NCI-H460 (cell line): ENCODE measurements around the gene MRPL19. TPM values are rescaled to one million over a fixed set of nuclear protein-coding genes. Genes with fewer than 3 reads are reported as not detected.
"Not testable (repeated sequence)": the region's sequence is repeated elsewhere in the genome, so short reads cannot be mapped to it uniquely, and the experiment has no call there.

Experiments used
- DNase-seq: peaks from one replicate; pipeline ENCODE4 v3.0.0-alpha.2; 2016; ENCODE audit warnings: low read depth; ENCODE audit errors: extremely low read depth
- total RNA-seq: library from RNA; depleted of rRNA; stranded (reverse); fragments of >200 nt; shearing (Covaris generic); gene quantifications from 2 replicates; pipeline ENCODE4 v1.2.3, GENCODE V29; 2014

Gene MRPL19
- total RNA-seq, 1 experiment from 2014 or later: 90.1 TPM

DNA sequence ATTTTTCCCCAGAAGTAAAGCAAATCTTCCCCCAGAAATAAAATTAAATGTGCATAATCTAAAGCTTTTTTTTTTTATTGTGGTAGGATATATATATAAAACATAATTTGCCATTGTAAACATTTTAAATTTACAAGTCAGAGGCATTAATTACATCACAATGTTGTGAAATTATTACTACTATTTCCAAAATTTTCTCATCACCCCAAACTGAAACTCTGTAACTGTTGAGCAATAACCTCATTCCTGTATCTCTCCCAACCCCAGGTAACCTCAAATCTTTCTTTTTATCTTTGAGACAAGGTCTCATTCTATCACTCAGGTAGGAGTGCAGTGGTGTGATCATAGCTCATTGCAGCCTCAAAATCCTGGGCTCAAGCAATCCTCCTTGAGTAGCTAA, 11.2 kb downstream of the MRPL19 start:
- no peak for DNase-seq

DNA sequence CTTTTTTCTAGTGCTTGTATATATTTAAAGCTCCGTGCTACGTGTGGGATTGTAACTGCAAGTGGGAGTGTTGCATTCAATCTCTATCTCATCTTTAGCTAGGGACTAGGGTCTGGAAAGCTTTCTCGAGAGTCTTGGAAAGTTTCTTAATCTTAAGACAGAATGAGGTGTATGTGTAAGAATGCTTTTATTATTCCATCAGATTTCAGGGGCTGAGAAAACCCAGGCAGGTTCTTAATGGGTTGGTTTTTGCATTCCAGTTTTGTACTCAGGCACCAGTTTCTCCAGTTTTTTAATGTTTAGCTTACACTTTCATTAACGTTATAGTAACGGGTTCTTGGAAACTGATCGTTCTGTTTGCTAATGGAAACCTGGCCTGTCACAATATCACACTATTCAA, 20.3 kb downstream of the MRPL19 start:
- no peak for DNase-seq

DNA sequence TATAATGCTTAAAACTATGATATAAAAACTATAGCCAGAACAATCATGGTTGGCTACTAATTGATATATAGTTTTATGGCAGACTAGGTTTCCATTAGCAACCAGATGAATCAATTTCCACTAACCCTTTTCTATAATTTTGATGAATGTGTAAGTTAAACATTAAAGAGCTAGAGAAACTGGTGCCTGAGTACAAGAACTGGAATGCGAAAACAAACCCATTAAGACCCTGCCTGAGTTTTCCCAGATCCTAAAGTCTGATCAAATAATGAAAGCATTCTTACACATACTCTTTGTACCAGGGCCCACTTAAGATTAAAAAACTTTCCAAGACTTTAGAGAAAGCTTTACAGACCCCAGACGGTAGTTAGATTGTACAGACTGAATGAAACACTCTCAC, 21.3 kb downstream of the MRPL19 start:
- DNase-seq: no peak

DNA sequence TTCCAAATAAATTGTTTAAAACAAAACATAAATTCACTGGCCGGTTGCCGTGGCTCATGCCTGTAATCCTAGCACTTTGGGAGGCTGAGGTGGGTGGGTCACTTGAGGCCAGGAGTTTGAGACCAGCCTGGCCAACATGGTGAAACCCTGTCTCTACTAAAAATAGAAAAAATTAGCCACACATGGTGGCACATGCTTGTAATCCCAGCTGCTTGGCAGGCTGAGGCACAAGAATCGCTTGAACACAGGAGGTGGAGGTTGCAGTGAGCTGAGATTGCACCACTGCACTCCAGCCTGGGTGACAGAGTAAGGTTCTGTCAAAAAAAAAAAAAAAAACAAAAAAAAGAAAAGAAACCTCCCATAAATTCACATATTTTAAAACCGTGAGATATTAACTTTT, 28.8 kb downstream of the MRPL19 start:
- DNase-seq: not testable (repeated sequence)

DNA sequence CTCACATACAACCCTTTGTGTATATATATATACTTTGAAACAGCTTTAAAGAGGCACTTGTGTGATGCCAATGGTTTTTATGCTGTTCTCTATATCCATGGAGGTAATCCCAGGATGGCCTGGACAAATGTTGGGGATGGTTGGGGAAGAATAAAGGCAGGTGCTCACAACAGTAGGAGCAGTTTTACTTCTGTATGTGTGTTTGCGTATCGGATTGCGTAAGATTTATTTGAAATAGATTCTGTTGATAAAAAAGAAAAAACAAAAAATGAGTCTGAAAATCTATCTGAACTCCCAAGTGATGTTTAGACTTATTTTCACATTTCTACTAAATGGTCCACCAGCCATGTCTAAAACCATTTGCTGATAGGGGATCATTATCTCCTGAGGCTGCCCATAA, 29.3 kb downstream of the MRPL19 start:
- DNase-seq: no peak

DNA sequence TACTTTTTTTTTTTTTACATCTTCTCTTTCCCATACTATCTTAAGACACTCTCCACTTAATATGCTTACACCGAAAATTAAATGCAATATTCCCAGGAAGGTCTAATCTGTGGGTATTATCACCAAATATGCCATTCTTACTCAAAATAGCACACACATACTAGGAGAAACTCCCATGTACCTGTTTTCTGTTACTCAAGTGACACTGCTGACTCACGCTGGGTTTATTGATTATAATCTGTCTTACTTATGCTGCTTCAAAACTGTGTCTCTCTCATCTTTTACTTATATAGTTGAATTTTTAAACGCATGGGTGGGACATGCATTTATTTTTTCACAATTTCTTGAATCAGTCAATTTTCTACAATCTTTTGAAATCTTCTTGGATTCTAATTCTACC, 29.9 kb downstream of the MRPL19 start:
- no peak for DNase-seq

DNA sequence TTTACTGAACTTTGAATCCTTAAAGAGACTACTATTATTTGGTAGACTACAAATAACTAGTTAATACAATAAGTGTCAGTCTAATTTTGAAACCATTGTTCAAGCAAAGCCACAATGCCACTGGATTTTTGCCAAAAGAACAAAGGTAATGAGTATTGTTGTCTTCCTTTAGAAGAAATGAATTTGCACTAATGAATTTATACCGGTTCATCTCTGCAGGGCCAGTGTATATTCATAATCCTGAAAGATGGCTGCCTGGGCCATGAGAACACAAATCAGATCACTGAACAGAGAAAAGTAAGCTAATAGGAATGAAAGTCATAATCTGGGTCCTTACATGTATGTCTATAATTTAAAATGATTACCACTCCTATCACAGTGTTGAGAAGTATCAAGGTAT, 33.0 kb downstream of the MRPL19 start:
- DNase-seq: no peak

DNA sequence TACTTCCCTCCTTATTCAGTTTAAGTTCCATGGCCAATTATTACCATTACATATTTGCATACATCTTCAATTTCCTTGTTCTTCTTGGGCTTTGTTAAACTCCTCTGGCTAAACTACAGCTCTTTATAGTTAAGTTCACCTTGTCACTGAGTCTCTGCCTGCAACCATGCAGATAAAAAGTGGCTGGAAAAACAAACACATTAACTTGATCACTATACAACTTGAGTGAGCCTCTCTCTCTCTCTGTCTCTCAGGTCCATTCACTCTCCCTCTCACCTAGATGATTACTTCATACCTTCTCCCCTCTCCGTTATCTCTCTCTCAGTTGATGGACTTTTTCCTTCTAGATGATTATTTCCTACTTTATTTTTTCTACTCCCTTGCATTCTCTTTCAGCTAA, 33.8 kb downstream of the MRPL19 start:
- no peak for DNase-seq

DNA sequence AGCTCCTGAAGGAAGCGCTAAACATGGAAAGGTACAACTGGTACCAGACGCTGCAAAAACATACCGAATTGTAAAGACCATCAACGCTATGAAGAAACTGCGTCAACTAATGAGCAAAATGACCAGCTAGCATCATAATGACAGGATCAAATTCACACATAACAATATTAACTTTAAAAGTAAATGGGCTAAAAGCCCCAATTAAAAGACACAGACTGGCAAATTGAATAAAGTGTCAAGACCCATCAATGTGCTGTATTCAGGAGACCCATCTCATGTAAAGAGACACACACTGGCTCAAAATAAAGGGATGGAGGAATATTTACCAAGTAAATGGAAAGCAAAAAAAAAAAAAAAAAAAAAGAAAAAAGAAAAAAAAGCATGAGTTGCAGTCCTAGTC, 36.8 kb downstream of the MRPL19 start:
- DNase-seq: not testable (repeated sequence)

DNA sequence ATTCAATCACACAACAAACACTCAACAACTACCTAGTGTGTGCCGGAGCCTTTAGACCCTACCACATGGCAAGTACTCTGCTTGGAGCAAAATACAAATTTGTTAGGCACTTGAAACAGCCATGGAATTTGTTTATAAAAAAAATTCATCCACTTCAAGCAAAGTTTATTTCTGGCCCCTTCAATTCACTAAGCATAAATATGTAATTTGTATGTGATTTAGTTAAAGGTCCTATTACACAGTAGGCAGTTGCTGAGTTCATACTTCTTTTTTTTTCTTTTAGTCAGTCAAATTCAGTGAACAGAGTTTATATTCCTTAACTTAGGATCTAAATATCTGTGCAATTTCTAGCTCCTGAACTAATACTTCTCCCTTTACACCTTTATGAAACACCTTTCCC, 41.6 kb downstream of the MRPL19 start:
- no peak for DNase-seq

DNA sequence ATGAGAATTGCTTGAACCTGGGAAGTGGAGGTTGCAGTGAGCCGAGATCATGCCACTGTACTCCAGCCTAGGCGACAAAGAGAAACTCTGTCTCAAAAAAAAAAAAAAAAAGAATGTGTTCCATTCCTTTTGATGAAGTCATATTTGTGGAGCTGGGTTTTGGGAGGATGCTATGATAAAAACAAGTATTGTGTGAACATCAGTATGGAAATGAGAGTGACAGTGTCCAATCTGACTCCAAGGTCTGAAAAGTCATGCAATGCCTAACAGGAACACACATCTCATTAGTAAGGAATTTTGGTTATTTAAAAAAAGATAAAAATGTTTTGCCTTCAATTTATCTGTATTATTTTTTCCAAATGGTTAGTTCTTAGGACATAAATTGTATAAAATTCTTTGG, 52.3 kb downstream of the MRPL19 start:
- no peak for DNase-seq

DNA sequence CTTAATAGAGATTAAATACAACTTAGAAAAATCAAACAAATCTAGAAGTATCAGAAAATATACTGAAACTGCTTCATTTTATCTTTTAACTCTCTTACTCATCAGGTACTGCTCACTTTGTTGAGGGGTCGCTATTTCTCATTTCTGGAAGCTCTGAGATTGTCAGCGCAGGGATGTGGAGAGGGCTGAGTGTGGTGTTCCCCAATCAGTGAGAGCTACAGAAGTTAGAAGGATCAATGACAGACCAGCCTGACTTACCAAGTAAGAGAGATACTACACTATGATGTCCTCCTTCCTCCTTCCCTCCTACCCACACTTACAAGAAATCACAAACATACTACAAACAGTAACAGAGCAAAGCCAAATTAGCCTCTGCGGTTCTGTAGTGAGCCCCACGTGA, 56.0 kb downstream of the MRPL19 start:
- DNase-seq: no peak

DNA sequence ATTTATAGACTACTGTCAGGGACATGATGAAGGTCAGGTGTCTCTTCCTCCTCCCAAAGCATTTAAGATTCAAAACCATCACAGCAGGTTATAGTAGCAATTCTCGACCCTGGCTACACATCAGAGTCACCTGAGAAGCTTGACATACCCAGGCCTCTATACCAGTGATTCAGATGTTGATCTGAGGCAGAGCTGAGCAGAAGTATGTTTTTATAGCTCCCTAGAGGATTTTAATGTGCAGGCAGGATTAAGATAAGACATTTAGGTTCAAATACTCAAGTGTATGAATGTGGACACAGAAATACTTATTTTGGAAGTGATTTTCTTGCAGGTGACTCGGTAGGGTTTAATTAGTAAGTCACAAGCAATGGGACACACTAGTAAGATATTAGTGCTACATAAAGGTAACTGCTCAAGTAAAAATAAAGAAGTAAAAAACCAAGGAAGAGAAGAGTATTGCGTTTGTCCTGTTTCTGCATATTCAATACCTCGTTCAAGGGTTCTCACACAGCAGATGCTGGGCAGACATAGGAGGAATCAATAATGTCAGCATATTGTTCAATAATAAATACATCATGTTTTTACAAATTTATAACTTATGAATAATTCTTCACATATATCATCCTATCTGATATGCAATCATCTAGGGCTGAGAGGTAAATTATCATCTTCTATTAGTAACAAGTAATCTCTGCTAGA, 57.2 kb downstream of the MRPL19 start:
- DNase-seq: no peak

DNA sequence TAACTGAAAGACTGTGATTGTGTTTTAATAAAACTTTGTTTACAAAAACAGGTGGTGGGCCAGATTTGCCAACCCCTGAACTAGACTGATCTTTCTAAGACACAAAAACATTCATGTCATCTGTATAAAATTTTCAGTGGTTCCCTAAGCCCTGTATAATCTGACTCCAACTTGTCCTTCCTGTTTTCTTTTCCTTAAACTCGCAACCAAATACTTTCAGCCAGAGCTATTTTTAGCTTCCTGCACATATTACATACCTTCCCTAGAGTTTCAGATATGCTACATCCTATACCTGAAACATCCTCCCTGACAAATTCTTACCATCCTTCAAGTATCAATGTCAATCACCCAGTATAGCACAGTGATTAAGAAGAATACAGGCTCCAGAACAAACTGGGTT, 59.3 kb downstream of the MRPL19 start:
- no peak for DNase-seq

DNA sequence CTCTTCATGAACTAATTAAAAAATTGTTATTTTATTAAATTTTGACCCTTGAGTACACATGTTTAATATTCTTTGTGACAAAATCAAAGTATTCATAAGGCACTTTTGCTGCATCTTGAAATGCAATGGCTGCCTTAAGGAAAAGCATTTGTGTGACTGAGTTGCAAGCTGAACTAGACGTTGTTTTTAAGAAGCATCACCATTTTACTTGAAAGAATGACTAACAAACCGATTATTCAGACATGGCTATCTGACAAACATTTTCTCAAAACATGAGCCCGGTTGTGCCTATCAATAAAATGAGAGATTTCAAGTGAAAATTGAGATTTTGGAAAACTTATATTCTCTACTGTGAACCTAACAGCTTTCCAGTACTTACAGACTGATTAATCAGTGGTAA, 61.3 kb downstream of the MRPL19 start:
- no peak for DNase-seq

DNA sequence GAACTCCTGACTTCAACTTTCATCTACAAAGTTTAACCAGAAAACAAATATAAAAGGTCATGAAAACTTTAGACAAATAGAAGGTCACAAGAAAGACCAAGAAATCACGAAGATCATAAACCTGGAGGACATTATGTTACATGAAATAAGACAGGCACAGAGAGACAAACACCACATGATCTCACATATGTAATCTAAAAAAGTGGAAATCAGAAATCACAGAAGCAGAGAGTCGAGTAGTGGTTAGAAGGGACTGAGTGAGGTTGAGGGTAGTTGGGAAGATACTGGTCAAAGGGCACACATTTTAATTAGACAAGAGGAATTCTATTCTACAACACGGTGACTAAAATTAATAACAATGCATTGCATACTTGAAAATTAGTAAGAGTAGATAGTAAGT, 62.7 kb downstream of the MRPL19 start:
- peak; percentile 9 for DNase-seq

DNA sequence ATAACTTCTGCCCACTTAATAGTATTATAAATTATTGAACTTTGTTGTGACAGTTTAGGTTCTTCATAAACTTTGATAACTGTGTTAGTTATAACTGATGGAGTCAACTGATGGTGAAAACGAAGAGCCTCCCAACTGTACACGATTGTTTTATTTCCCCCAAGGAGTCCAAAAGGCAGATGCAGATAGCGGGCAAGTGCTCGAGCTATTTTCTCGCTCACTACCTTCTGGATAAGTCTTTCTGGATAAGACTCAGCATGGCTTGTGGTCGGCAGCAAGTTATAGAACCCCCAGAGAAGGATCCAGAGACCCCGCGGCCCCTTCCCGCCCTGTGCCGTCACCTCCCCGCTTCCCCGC, 63.6 kb downstream of the MRPL19 start:
- DNase-seq: no peak

DNA sequence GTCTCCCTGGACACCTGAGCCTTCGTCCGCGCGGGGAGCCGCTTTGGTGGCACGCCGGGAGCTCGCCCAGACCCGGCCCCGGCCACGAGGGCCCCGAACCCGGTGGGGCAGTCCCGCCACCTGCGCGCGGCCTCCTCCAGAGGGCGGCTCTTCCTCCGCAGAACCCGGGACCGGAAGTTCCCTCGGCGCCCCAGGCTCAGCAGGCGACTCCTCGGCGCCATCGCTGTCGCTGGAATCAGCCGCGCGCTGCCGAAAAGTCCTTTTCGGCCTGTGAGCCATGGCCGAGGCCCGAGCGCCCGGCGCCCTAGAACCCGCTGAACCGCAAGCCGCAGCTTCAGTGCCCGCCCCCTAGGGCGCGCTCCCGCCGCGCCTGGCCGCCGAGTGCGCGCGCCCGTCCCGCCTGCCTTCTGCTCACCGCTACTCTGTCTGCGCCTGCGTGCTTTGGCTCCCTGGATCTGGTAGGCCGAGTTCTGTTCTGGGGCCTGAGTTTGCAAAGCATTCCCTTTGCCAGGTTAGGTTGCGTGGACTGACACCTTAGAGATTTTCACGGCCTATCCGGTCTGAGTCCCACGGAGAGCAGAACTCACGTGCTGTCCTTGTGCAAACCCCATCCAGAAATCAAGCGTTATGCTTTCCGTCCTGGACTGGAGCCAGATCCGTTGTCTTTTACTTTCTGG, 64.1 kb downstream of the MRPL19 start, which contains the start of gene GCFC2:
Gene GCFC2 (minus strand): TSS at position 339 of the 677 bp plus-strand sequence. CDS start 60 bp downstream, at position 279.
- DNase-seq: peak; percentile 83

DNA sequence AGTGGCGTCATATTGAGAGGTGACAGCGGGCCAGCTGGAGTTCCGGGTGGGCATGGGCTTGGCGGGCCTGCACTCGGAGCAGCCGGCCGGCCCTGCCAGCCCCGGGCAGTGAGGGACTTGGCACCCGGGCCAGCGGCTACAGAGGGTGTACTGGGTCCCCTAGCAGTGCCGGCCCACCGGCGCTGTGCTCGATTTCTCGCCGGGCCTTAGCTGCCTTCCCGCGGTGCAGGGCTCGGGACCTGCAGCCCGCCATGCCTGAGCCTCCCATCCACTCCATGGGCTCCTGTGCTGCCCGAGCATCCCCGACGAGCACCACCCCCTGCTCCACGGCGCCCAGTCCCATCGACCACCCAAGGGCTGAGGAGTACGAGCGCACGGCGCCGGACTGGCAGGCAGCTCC, 65.0 kb downstream of the MRPL19 start:
- DNase-seq: not testable (repeated sequence)

DNA sequence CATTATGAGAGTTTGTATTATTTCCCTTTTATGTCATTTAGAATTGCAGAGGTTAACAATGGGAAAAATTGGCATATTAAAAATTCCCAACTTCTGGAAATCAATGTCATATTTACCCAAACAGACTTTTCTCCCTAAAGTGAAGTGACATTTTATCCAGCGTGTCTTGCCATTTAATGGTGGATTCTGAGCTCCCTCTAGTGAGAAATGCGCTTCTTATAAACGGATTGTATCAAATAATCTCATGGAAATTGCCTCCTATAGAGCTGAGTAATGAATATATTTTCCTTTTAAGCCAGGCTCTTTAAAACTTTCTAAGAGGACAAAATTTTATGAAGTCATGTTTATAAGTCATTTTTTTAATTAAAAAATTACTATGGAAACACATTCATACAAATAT, 69.8 kb downstream of the MRPL19 start:
- peak; percentile 9 for DNase-seq

DNA sequence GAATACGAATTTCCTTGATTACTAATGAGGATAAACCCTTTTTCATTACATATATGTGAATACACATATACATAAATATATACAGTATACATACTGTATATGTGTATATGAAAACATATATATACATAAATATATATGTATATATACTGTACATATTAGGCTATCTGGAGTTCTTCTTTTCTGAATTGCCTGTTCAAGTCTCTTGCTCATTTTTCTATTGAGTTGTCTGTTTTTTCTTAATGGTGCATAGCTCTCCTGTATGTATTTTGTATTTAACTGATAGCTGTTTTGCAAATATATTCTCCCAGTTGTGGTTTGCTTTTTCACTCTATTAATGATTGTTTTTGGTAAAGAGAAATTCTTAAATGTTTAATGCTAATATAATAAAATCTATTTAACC, 73.0 kb downstream of the MRPL19 start:
- DNase-seq: no peak

DNA sequence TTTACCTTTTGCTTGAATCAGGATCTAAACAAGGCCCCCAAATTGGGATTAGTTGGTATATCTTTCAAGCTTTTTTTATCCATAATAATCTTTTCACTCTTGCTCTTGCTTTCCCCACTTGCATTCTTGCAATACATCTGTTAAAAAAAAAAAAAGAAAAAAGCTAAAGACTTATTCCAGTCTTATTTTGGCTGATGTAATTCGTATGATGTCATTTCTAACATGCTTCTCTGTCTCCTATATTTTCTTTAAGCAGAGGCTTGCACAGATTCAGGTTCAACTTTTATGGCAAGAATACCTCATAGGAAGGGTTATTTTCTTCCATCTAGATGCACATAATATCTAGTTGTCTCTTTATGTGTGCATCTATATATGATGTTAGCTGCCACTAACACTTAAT, 73.9 kb downstream of the MRPL19 start:
- DNase-seq: no peak

DNA sequence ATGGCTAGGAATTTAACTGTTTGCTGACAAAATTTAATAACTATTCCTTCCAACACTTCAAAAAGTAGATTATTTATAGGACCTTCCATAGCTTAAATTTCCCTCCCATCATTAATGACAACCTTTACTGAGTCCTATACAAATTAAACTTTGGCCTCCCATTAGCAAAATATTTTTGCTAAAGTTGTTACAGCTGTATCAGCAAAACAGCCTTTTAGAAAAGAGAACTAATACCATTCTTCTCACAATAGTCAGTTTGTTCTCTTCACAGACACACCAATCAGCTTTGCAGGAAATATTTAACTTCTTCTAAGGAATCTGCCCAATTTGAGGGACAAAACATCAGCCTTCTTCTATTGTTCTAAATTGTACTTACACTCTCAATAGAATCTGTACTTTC, 76.1 kb downstream of the MRPL19 start:
- no peak for DNase-seq
